ENCODE data around the gene ARHGAP22. TPM values are rescaled to one million over a fixed set of nuclear protein-coding genes. Genes with fewer than 3 reads are reported as not detected.

The ARHGAP22 gene
- total RNA-seq, 1 experiment from 2014 or later: 13.5 TPM

DNA sequence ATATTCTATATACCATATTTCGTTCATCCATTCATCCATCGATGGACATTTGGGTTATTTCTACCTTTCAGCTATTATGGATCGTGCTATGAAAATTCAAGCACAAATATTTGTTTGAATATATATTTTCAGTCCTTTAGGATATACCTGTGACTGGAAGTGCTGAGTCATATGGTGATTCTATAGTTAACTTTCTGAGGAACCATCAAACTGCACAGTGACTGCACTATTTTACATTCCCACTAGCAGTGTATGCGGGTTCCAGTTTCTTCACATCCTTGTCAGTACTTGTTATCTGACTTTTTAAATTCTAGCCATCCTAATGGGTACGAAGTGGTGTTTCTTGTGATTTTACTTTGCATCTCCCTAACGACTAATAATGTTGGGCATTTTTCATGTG, 194.4 kb downstream of the ARHGAP22 start:
- peaks cover 23% of the 10 kb centered on the region for H3K36me3 Mint-ChIP-seq (ENCODE audit: insufficient read depth, unreplicated experiment)
- Histone ChIP-seq H3K9me3 (peaks cover 11% of the 10 kb centered on the region), H3K36me3 (ENCODE audit: control insufficient read depth, insufficient read depth, low read length) (no peaks in the 10 kb centered on the region), H3K27me3 (replicated peaks; ENCODE audit: control insufficient read depth, insufficient read depth, low read length) (no peaks in the 10 kb centered on the region), H3K4me1 (peaks cover 4% of the 10 kb centered on the region), H3K4me3 (ENCODE audit: low read depth, low read length) (no peak overlapping the region)
- H3K4me3 Mint-ChIP-seq (ENCODE audit: unreplicated experiment): no peak overlapping the region
- peaks cover 14% of the 10 kb centered on the region for H3K9me3 Mint-ChIP-seq (ENCODE audit: unreplicated experiment)
- POLR2A ChIA-PET: no interaction called here
- BruUV-seq (replicated peaks): no TSS peak
- no peak overlapping the region for H3K27ac Mint-ChIP-seq (ENCODE audit: unreplicated experiment)
- intact Hi-C loops (cut with micrococcal nuclease; ENCODE audit: unreplicated experiment): no loop called here
- H3K27me3 Mint-ChIP-seq (ENCODE audit: insufficient read depth, unreplicated experiment): no peaks in the 10 kb centered on the region
- CTCF ChIA-PET: no interaction called here
- peaks cover 7% of the 10 kb centered on the region for H3K4me1 Mint-ChIP-seq (ENCODE audit: low read depth, unreplicated experiment)
- no peak for TF ChIP-seq CTCF (IDR thresholded peaks at IDR 0.05; ENCODE audit: insufficient read depth in 1 of 2, low read depth in 1 of 2, low read length in 1 of 2, severe bottlenecking in 1 of 2, unreplicated experiment in 1 of 2)
- no peak for DNase-seq

GRCh38 chr10:48406658-48407057, 198.2 kb downstream of the ARHGAP22 start:
- H3K36me3 ChIP-seq (ENCODE audit: control insufficient read depth, insufficient read depth, low read length): no peaks in the 10 kb centered on the region; the same call in 1 of the 2 replicates
- DNase-seq: no peak
- intact Hi-C loops (cut with micrococcal nuclease; ENCODE audit: unreplicated experiment): no loop called here
- Mint-ChIP-seq H3K27ac (ENCODE audit: unreplicated experiment) (no peak overlapping the region), H3K9me3 (ENCODE audit: unreplicated experiment) (no peaks in the 10 kb centered on the region), H3K27me3 (ENCODE audit: insufficient read depth, unreplicated experiment) (no peaks in the 10 kb centered on the region), H3K4me3 (ENCODE audit: unreplicated experiment) (no peak overlapping the region), H3K4me1 (ENCODE audit: low read depth, unreplicated experiment) (no peaks in the 10 kb centered on the region), H3K36me3 (ENCODE audit: insufficient read depth, unreplicated experiment) (peaks cover 9% of the 10 kb centered on the region)
- POLR2A ChIA-PET: no interaction called here
- H3K9me3 ChIP-seq: no peaks in the 10 kb centered on the region; the same call in 1 of the 2 replicates
- BruUV-seq (replicated peaks): no TSS peak
- TF ChIP-seq CTCF (IDR thresholded peaks at IDR 0.05; ENCODE audit: insufficient read depth in 1 of 2, low read depth in 1 of 2, low read length in 1 of 2, severe bottlenecking in 1 of 2, unreplicated experiment in 1 of 2): no peak
- H3K4me3 ChIP-seq (ENCODE audit: low read depth, low read length): no peak overlapping the region
- 0 out of 2 replicates have a peak, but pooled peaks cover 2% of the 10 kb centered on the region for H3K4me1 ChIP-seq
- CTCF ChIA-PET: no interaction called here
- no peaks in the 10 kb centered on the region for H3K27me3 ChIP-seq (replicated peaks; ENCODE audit: control insufficient read depth, insufficient read depth, low read length)

DNA sequence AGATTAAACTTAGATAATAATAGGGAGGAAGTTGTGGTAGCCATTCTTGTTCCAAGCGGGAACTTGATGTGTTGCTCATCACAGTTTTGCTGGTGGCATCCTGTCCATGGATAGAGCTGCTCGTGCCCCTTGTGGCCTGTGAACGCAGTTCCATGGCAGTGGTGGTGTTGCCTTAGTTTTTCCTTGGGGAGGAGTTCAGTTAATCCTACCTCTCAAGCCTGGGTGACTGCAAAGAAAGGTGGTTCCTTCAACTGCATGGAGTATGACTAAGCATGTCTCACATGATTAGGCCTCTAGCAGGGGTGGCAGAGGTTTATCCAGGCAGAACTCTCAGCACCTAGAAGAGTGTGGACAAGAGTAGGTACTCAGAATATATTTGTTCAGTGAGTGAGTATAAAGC, 198.7 kb downstream of the ARHGAP22 start:
- ChIA-PET CTCF (no interaction called here), POLR2A (no interaction called here)
- intact Hi-C loops (cut with micrococcal nuclease; ENCODE audit: unreplicated experiment): no loop called here

More for the DNA sequence above, 198.7 kb downstream of the ARHGAP22 start:
- no peak overlapping the region for H3K4me3 ChIP-seq (ENCODE audit: low read depth, low read length)
- no peaks in the 10 kb centered on the region for H3K27me3 ChIP-seq (replicated peaks; ENCODE audit: control insufficient read depth, insufficient read depth, low read length)
- H3K9me3 ChIP-seq: no peaks in the 10 kb centered on the region; the same call in 1 of the 2 replicates
- 0 out of 2 replicates have a peak, but pooled peaks cover 6% of the 10 kb centered on the region for H3K4me1 ChIP-seq
- no peaks in the 10 kb centered on the region; the same call in 1 of the 2 replicates for H3K36me3 ChIP-seq (ENCODE audit: control insufficient read depth, insufficient read depth, low read length)
- TF ChIP-seq CTCF (IDR thresholded peaks at IDR 0.05; ENCODE audit: insufficient read depth in 1 of 2, low read depth in 1 of 2, low read length in 1 of 2, severe bottlenecking in 1 of 2, unreplicated experiment in 1 of 2): no peak
- Mint-ChIP-seq H3K4me3 (ENCODE audit: unreplicated experiment) (no peak overlapping the region), H3K4me1 (ENCODE audit: low read depth, unreplicated experiment) (no peaks in the 10 kb centered on the region), H3K27me3 (ENCODE audit: insufficient read depth, unreplicated experiment) (no peaks in the 10 kb centered on the region), H3K27ac (ENCODE audit: unreplicated experiment) (no peak overlapping the region), H3K9me3 (ENCODE audit: unreplicated experiment) (no peaks in the 10 kb centered on the region), H3K36me3 (ENCODE audit: insufficient read depth, unreplicated experiment) (peaks cover 6% of the 10 kb centered on the region)
- BruUV-seq (replicated peaks): no TSS peak
- no peak for DNase-seq

Measured in Caco-2 (cell line).